Stimulated activated CD8-positive, alpha-beta memory T cell treated with anti-CD3 and anti-CD28 coated beads, Interleukin-15, amount 100 ng/mL, for 24 hours (primary cell): ENCODE data around the gene ARHGAP26.

ENCODE experiments used
- DNase-seq: peaks from one replicate; pipeline ENCODE4 v3.0.0-alpha.2; 2020; ENCODE audit warnings: low read depth

ARHGAP26 gene

DNA sequence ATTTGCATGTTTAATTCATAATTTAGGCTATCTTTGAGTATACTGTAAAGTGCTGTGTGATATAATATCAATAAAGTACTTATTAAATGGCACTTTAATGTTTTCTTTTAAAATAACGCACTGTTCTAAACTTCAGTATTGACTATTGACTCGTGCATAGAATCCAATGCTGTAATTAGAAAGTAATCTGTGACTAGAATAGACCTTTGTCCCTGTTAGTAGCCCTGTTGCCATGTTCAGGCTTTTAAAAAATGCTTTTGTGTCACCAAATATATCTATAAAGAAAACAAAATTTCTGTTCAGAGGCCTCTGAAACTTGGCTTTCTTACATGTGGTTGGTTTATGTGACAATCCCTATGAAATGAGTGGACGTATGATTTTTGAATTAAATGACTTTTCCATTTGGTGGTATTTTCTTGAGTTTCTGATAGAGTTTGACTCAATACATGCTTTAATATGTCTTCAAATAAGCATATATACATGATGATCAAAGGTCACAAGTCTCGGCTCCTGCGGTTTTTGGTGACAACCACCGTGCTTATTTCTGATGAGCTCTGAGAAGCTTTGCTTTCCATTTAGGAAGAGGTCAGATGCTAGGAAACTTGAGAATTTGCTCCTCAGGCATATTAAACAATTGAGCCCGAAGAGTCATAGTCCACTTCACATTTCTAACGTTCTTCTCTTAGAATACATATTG is 458.6 kb downstream of the ARHGAP26 start:
- DNase-seq: no peak

DNA sequence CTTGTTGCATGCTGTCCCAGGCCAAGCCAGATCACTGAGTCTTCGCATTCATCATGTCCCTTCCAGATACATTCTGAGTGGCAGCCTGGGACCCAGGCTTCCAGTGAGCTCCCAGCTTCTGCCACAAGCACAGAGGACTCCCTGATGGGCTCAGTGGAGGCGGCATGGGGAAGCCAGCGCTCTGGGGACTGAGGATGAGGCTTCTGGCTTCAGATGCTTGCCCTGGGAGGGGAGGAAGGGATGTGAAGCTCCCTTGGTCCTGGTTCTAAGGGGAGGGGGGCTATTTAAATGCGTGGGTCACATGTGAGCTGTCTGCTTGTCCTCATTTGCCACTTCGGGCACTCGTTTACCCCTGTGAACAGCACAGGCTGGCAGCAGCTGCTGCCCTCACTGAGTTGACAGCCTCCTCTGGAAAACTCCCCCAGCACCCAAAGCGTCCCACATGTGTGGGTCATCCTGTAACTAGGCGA is 459.3 kb downstream of the ARHGAP26 start:
- DNase-seq: no peak

DNA sequence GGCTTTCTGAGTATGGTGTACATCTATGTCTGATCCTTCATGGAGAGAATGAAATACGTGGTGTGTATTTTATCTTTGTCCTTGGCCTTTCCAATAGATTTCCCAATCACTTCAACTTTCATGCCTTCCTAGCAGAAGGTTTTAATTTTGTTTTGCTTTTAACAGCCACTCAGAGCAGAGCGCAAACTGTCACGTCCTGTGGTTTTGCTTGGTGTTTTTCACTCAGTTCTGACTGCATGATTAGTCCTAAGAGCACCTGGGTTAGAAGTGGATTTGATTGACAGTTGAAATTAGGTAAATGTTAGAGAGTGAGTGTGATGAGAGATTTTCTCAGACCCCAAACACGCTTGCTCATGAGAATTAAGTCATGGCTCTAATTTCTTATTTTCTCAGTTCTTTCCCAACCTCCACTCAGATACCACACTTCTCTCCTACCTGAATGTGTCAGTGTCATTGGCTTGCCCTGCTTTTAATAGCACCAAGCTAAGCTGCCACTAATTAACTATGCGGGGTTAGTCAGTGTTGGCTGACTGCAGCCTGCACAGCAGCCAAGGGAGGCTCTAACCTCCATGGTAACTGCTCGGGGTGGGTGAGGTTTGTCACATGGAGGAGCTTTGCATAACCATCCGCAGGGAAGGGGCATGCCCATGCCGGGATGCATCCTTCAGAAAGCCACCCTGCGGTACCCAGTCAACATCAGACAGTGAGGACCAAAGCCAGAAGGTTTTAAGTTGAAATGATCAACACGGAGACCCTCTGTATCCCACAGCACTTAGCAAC is 459.9 kb downstream of the ARHGAP26 start:
- DNase-seq: no peak

DNA sequence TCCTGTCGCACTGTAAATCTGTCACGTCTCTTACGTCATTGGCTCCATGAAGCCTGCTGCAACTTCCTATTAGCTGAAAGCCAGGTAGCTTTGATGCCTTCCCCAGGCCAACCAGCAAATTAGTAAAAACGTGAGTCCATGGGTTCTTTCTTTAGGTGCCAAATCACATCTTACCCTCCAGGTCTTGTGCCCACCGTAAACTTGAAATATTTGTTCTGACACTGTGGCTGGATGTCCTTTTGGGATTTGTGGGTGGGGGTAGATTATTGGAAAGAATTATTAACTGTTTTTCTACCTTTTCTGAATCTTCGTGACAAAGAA is 460.5 kb downstream of the ARHGAP26 start:
- no peak for DNase-seq

DNA sequence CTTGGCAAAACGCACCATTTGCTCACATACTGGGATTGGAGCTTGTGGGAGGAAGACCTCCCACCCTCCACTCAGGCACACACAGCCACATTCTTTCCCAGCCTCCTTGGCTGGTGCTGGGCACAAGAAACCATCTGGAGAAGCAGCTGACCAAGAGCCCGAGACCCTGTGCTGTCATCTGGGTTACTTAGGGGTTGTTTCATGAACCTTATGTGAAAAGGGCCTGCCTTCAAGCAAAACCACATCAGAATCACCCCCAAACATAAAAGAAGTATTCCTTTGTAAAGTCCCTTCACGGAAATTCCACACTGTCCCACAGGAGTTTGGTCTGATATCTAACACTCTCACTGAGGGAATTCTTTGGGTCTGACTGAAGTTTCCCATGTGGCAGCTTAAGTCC is 461.2 kb downstream of the ARHGAP26 start:
- DNase-seq: no peak

DNA sequence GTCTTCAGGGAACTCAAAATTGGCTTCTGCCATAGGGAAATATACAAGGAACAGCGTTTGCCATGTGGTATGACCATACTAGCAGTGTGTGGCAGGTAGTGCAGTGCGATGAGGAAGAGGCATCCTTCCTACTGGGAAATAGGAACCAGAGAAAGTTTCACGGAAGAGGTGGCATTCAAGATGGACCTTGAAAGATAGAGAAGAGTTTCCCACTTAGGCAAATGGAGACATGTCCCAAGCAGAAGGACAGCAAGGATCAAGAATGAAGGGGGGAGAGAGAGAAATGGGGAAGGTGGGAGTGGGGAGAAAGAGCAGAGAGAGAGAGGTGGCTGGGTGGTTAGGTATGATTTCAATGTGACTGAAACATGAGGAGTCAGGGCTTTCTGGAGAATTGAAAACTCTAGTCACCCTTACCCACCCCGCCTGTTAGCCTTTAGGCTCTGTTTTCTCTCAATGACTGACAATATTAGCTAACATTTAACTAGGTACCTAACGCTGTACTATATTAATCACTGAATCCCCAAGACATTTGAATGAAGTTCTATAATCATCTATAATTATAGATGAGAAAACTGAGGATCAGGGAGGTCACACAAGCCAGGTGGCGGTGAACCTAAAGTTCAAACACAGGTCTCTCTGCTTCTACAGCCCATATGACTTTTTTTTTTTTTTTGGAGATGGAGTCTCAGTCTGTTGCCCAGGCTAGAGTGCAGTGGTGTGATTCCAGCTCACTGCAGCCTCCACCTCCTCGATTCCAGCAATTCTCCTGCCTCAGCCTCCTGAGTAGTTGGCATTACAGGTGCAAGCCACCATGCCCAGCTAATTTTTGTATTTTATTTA is 462.0 kb downstream of the ARHGAP26 start:
- no peak for DNase-seq

DNA sequence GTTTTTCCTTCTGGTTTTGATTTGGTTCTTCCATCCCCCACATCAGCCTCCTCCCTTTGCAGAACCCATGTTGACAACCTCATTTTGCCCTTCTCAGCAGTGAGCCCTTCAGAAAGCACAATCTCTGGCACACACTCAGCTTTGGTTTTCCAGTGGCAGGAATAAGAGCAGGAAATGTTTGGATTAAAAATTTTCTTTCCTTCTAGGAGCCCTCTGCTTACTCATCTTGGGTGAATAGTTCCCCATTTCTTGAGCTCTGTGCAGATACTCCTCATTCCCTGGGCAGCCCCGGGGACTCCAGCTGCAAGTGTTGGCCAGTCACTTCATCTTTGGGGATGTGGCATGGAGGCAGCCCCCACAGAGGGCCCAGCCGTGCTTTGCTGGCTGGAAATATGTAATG is 462.9 kb downstream of the ARHGAP26 start:
- no peak for DNase-seq

DNA sequence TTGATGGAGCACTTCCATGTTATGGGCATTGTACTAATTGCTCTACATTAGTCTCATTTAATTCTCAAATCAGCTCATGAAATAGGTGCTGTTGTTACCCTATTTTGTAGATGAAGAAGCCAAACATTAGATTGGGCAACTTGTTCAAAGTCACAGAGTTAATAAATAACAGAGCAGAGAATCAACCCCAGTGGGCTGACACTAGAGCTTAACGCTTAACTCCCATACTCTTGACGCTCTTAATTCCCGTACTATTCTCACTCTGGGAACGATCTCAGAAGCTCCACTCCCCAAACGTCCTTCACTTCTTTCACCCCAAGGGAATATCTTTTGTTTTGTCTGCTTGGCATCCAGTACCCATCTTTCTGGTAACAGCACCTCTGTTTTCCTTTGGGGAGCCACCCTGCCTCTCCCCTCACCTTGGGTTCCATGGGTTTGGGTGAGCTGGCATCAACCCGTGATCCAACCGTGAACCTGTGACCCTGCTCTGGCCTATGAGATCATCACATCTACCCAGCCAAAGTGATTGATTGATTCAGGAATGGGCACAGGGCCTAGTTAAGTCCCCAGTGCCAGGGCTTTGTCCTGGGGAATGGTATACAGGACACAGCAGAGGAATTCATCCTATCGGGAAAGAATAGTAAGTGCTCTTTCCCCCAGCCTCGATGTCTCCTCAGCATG is 464.1 kb downstream of the ARHGAP26 start:
- DNase-seq: no peak

DNA sequence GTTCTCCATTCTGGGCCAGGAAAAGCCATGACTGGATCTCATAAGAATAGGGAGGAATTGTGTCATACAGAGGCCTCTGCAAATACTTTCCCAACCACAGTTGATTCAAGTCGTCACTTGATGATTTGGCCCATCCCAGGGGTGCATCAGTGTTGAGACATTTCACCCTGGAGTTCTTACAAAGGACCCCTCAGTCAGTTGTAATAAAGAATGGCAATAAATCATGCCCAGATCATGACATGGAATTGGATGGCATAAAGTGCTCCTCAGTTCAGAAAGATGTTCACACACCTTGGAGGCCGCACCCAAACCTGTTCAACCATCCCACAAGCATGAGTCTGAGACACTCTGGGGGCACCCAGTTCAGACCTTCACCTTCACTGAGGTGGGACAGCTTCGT is 465.2 kb downstream of the ARHGAP26 start:
- DNase-seq: no peak

DNA sequence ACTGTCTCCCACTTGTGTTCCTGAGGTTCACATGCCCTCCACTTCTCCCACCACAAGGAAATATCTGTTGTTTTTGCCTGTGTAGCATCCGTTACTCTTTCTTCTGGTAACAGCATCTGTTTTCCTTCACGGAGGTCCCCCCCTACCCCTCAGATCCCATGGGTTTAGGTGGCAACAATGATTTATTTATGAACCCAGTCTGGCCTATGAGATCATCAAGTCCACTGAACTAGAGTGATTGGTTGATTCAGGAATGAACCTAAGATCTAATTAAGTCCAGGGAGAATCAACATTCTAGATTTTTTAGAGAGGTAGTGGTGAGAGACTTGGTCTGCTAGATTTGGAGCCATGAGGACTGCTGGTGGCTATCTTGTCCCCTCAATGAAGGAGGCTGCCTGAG is 466.5 kb downstream of the ARHGAP26 start:
- DNase-seq: no peak

DNA sequence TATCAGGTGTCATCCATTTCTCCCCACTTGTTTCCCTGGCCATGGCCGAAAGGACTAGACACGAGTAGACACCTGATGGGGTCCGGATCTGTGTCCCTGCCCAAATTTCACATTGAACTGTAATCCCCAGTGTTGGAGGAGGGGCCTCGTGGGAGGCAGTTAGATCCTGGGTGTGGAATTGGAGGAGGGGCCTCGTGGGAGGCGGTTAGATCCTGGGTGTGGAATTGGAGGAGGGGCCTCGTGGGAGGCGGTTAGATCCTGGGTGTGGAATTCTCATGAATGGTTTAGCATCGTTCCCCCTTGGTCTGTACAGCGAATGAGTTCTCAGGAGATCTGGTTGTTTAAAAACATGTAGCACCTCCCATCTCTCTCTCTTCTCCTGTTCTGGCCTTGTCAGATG is 467.5 kb downstream of the ARHGAP26 start:
- no peak for DNase-seq

DNA sequence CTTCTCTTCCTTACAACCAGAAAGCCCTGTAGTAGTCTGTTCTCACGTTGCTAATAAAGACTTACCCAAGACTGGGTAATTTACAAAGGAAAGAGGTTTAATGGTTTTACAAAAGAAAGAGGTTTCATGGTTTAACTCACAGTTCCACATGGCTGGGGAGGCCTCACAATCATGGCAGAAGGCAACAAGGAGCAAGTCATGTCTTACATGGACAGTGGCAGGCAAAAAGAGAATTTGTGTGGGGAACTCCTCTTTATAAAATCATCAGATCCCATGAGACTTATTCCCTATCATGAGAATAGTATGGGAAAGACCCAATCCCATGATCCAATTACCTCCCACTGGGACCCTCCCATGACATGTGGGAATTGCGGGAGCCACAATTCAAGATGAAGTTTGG is 468.4 kb downstream of the ARHGAP26 start:
- no peak for DNase-seq

DNA sequence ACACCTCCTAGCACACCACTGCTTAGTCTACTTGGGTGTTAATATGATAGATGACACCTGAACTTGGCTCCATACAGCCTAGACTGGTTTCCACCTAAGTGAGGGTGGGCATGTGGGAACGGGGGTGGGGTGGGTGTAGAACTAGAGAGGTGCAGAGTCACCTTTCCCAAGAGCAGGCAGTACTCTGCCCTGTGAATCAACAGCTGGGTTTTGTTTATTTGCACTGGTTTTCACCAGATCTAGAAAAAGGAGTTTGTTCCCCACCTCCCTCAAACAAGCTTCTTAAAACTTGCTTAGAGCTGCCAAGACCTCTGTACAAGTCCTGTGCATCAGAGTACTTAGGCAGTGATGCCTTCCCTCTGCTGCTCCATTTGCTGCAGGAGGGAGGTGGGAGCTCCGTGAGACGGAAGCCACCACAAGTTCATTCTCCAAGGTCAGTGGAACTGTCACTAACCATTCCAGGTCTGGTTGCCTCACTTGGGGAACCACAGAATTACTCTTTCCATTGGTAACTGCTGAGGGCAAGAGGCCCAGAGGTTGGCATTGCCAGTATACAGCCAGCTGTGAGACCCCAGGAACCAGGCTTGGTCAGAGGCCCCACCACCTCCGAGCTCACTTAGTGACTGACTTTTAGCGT is 469.8 kb downstream of the ARHGAP26 start:
- no peak for DNase-seq

DNA sequence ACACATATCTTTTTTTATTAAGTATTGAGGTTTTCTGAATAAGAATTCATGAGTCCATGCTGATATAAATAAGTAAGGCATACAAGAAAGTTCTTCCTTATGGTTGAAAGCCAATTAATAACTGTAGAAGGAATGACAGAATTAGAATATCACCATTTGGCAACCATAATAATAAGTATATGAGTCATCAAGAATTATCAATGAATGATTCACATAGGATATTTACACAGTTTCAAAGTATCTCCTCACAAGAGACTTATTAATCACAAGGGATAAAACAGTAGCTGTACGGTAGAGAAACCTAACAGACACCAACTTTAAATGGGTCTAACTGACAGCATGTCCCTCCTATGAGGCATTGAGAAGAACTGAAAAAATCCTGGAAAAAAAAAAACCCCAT is 471.7 kb downstream of the ARHGAP26 start:
- DNase-seq: no peak

DNA sequence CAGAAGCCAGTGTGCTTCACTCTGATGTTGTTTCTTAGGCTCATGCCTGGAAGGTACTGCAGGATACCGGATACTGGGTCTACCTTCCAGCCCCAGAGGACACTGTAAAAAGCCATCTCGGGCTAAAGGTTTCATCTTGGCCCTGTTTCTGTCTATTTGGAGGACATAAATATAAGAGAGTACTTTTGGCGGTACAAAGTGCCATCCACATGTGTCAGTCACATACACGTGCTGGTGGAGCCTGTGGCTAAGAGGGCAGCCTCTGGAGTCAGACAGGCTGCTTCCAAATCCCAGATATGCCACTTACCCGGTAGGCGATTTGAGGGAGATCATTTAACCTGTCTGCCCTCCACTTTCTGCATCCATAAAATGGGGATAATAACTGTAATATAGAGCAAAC is 472.9 kb downstream of the ARHGAP26 start:
- DNase-seq: no peak

DNA sequence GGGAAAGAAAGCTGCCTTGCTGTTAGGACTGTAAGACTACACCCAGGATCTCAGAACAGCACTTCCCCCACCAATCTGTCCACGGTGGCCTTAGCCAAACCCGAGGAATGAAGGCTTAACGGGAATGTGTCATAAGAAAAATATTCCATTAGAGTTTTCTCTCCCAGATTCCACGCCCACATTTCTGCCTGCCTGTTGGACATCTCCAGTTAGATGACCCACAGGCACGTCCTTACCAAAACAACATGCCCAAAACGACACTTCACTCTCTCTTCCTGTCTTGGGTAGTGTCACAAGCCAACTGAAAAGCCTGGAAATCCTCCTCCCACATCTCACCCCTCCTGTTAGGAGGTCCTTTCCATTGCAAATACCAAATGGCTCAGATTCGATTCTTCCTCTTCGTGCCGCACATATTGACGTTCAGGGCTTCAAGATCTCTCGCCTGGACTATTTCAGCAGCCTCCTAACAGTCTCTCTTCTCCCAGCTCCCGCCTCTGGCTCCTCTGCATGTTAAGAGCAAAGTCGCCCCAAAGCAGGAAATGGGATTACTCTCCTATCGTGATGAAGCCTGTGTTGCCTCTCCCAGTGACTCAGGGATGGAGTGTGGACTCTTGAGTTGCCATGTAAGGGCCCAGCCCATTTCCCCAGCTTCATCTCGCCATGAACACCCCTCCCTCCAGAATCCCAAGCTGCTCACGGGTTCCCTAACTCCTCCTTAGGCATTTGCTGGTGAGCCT is 474.0 kb downstream of the ARHGAP26 start:
- DNase-seq: no peak

DNA sequence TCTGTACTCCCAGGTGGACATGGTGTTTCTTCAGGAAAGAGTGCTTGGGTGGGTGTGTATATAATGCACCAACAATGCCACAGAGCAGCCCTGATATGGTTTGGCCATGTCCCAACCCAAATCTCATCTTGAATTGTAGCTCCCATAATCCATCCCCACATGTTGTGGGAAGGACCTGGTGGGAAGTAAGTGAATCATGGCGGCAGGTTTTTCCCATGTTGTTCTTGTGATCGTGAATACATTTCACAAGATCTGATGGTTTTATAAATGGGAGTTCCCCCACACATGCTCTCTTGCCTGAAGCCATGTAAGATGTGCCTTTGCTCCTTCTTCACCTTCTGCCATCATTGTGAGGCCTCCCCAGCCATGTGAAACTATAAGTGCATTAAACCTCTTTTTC is 474.8 kb downstream of the ARHGAP26 start:
- no peak for DNase-seq

DNA sequence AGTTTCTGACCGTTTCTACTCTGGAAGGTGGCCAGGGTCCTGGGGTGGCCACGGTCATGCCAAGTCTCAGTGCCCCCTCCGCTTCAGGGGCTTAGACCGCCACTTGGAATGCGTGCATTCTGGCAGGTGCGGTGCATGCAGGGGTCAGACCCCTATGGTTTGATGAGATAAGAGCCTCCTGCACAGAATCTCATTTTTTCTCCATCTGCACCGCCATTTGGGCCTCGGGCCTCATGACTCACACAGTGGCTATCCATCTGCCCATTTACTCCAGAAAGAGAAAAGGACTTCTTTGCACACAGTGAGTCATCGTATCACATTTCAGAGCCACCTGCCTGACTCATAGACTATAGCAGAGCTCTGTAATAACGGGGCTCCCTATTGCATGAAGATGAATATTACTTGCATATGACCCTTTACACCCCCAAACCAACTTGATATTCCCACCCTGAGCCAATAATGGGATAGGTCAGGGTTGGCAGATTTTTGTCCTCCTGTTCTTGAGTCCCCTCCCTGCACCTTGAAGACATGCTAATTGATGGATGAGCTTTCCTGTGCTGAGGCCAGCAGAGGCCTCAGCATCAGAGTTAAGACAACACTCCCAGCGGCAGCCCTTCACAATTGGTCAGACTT is 475.9 kb downstream of the ARHGAP26 start:
- no peak for DNase-seq

DNA sequence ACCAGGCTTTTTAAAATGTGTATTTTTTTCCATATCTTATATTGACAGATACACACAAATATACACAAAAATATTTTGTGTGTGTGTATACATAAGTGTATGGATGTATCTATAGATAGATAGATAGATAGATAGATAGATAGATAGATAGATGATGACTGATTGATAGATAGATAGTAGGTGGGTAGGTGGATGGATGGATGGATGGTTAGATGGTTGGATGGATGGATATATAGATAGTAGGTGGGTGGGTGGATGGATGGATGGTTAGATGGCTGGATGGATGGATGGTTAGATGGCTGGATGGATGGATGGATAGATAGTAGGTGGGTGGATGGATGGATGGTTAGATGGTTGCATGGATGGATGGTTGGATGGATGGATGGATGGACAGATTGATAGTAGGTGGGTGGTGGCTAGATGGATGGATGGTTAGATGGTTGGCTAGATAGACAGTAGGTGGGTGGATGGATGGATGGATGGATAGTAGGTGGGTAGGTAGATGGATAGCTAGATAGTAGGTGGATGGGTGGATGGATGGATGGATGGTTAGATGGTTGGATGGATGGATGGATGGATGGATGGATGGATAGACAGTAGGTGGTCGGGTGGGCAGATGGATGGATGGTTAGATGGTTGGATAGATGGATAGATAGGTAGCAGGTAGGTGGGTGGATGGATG is 477.1 kb downstream of the ARHGAP26 start:
- DNase-seq: no peak

DNA sequence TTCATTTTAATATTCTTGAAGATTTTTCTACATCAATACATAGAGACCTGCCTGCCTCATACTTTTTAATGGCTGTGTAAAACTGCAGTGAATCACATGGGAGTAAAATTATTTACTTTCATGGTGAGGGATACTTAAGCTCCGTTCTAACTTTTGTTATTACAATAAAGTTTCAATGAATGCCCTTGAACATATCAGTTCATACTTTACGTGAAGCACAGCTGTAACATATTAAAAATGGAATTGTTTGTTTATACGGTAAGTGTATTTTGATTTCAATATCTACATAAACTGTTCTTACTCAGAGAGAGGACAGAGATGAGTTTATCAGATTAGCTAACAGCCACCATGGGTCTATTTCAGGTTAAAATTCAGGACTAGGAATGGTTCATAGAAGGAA is 478.2 kb downstream of the ARHGAP26 start:
- DNase-seq: no peak
